Nephron progenitor cell (in vitro differentiated cells): ENCODE results near the gene AOAH.

ENCODE experiments used
- DNase-seq: peaks from one replicate; pipeline ENCODE4 v3.0.0; 2021
- H3K27ac Mint-ChIP-seq: 2 replicates; pipeline ENCODE4 v1.8.0; 2021; ENCODE audit warnings: mild to moderate bottlenecking, moderate library complexity, mixed read lengths
- H3K27me3 Mint-ChIP-seq: 2 replicates; pipeline ENCODE4 v1.8.0; 2021; ENCODE audit warnings: mild to moderate bottlenecking, low read depth, mixed read lengths; ENCODE audit not compliant: poor library complexity
- H3K36me3 Mint-ChIP-seq: 2 replicates; pipeline ENCODE4 v1.8.0; 2021; ENCODE audit warnings: low read depth, mixed read lengths
- H3K4me1 Mint-ChIP-seq: 2 replicates; pipeline ENCODE4 v1.8.0; 2021; ENCODE audit warnings: mixed read lengths
- H3K4me3 Mint-ChIP-seq: 2 replicates; pipeline ENCODE4 v1.8.0; 2021; ENCODE audit warnings: mild to moderate bottlenecking, moderate library complexity, mixed read lengths
- H3K9me3 Mint-ChIP-seq: 2 replicates; pipeline ENCODE4 v1.8.0; 2021; ENCODE audit warnings: mild to moderate bottlenecking, moderate library complexity, mixed read lengths
- CTCF ChIP-seq: fragments of 200-600 bp; sonication (generic); IDR thresholded peaks from 2 replicates; pipeline ENCODE4 v1.5.0; 2021; ENCODE audit warnings: antibody characterized with exemption

AOAH gene

GRCh38 chr7:36564489-36564888 is 159.8 kb downstream of the AOAH start:
- Mint-ChIP-seq H3K4me1 (no peaks in the 10 kb centered on the region), H3K27me3 (peaks cover 6% of the 10 kb centered on the region), H3K36me3 (peaks cover 3% of the 10 kb centered on the region), H3K27ac (no peak overlapping the region), H3K4me3 (no peak overlapping the region), H3K9me3 (peaks cover 11% of the 10 kb centered on the region)
- no peak for DNase-seq
- no peak for TF ChIP-seq CTCF

GRCh38 chr7:36563706-36564327 is 160.5 kb downstream of the AOAH start:
- no peak for TF ChIP-seq CTCF
- Mint-ChIP-seq H3K4me3 (no peak overlapping the region), H3K27ac (no peak overlapping the region)

GRCh38 chr7:36562121-36562520 is 162.2 kb downstream of the AOAH start:
- Mint-ChIP-seq H3K27me3 (peaks cover 8% of the 10 kb centered on the region), H3K36me3 (peaks cover 11% of the 10 kb centered on the region), H3K27ac (no peak overlapping the region), H3K9me3 (peaks cover 22% of the 10 kb centered on the region), H3K4me1 (no peaks in the 10 kb centered on the region), H3K4me3 (no peak overlapping the region)
- no peak for TF ChIP-seq CTCF
- no peak for DNase-seq

More at GRCh38 chr7:36563706-36564327, 160.5 kb downstream of the AOAH start:
- Mint-ChIP-seq H3K4me1 (no peaks in the 10 kb centered on the region), H3K36me3 (peaks cover 10% of the 10 kb centered on the region), H3K9me3 (peaks cover 18% of the 10 kb centered on the region), H3K27me3 (peaks cover 8% of the 10 kb centered on the region)
- DNase-seq, result no peak

- Mint-ChIP-seq H3K4me3 (no peak overlapping the region), H3K4me1 (no peaks in the 10 kb centered on the region), H3K27me3 (peaks cover 3% of the 10 kb centered on the region), H3K36me3 (no peaks in the 10 kb centered on the region), H3K27ac (no peak overlapping the region), H3K9me3 (peaks cover 9% of the 10 kb centered on the region)
- no peak for DNase-seq
- TF ChIP-seq CTCF, result no peak
Observed at GRCh38 chr7:36549029-36549428, 175.3 kb downstream of the AOAH start.

- Mint-ChIP-seq H3K9me3 (peaks cover 6% of the 10 kb centered on the region), H3K36me3 (no peaks in the 10 kb centered on the region), H3K27me3 (peaks cover 3% of the 10 kb centered on the region), H3K4me3 (no peak overlapping the region), H3K27ac (no peak overlapping the region), H3K4me1 (no peaks in the 10 kb centered on the region)
- DNase-seq, result no peak
- no peak for TF ChIP-seq CTCF
Observed at GRCh38 chr7:36547416-36547815, 176.9 kb downstream of the AOAH start.

- H3K27ac Mint-ChIP-seq, result no peak overlapping the region
- H3K36me3 Mint-ChIP-seq, result no peaks in the 10 kb centered on the region
- no peak overlapping the region for H3K4me3 Mint-ChIP-seq
- no peak for DNase-seq
- H3K4me1 Mint-ChIP-seq, result no peaks in the 10 kb centered on the region
- peaks cover 2% of the 10 kb centered on the region for H3K9me3 Mint-ChIP-seq
- no peak for TF ChIP-seq CTCF
- H3K27me3 Mint-ChIP-seq, result peaks cover 3% of the 10 kb centered on the region
Observed at GRCh38 chr7:36546331-36546730, 178.0 kb downstream of the AOAH start.
